GM19468 (cell line): ENCODE data around the gene GRB7.
A peak's percentile ranks its signal among the peaks of the same experiment; 100 is the strongest.

Source experiments
- ATAC-seq: cut with Tn5 transposase; IDR thresholded peaks from one replicate; pipeline ENCODE4 v1.9.1; 2021; ENCODE audit warnings: mild to moderate bottlenecking, moderate library complexity, moderate number of reproducible peaks; ENCODE audit not compliant: unreplicated experiment; ENCODE audit errors: extremely low read depth

Gene GRB7

GRCh38 chr17:39729280-39729851, 8.4 kb upstream of the GRB7 start:
- no peak for ATAC-seq

GRCh38 chr17:39730095-39730921, 7.4 kb upstream of the GRB7 start, which contains the start of gene MIEN1:
MIEN1 (minus strand) TSS chr17:39730532; CDS start chr17:39730495, 37 bp downstream.
- ATAC-seq: peak; percentile 85

DNA sequence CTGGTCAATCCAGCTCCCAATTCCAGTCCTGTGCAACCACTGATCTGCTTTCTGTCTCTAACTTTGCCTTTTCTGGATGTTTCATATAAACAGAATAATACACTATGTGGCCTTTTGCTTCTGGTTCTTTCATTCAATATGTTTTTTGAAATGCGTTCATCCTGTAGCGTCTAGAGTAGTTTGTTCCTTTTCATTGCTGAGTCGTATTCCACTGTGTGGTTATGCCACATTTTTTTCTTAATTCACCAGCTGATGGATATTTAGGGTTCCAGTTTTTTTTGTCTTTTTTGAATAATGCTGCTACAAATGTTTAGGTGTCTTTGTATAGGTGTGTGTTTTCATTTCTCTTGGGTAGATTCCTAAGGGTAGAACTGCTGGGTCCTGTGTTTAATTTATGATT, 5.2 kb upstream of the GRB7 start:
- no peak for ATAC-seq

DNA sequence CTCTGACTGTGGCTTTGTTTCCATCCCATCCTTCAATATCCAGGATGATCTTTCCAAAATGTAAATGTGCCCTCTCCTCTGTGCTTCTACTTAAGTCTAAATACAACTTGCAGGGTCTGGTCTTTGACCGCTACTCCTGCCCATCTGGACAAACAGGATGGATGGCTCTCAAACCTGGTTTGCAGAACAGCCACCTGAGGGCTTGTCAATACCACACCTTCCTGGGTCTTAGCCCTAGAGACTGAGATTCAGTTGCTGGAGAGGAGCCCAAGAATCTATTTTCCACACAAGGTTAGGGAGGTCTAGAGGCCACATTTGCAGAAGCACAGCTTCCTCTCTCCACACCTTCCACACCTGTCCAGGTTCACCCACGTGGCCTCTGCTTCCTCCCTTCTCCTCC, 1.9 kb upstream of the GRB7 start:
- ATAC-seq: no peak

DNA sequence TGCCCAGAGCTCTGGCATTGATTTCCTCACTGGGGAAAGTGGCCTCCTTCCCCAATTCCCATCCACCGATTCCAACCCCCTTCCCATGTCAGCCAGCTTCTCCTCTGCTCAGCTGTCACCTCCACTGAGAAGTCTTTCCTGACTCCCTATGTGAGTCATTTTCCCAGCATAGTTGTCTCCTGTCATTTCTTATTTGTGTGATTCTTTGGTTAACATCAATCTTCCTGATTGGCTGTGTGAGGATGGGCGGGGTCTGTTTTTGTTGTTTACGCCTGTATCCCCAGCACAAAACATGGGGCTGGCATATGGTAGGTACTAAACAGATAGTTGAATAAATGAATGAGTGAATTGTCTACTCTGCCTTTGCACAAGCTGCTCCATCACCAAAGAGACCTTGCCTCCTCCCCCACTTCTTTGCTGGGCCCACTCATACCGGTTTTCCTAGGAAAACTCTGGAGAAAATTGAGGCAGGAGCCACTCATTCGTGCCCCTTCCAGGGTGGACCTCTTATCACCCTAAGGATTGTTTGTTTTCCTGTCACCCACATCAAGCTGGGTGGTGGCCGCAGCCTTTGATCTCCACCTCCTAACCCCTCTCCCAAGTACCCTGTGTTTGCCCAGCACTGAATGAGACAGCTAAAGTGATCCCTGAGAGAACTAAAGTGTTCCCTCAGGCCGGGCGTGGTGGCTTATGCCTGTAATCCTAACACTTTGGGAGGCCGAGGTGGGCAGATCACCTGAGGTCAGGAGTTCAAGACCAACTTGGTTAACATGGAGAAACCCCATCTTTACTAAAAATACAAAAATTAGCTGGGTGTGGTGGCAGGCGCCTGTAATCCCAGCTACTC, 1.2 kb upstream of the GRB7 start:
- ATAC-seq: no peak

DNA sequence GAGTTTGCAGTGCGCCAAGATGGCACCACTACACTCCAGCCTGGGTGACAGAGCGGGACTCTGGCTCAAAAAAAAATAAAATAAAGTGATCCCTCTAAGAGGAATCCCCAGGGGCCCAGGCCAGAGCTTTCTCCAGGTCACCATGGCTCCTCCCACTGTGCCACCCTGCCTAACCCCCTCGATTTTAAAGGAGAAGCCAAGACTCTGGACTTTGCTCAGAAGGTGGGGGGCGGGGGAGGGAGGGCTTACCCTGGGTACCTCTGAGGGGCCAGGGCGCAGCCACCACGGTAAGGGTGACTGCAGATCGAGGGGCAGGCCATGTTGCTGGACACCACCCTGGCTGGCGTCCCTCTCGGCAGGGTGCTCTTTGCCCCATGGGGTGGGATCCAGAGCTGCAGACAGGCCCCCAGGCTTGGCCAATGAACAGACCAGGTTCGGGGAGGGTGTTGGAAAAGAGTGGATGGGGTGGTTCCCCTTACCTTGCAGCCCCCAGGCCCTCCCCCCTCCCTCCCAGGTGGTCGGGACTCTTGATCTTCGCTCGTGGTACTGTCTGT, 455 bp upstream of the GRB7 start:
- no peak for ATAC-seq

GRCh38 chr17:39738568-39738901, 797 bp downstream of the GRB7 start:
- ATAC-seq: no peak

DNA sequence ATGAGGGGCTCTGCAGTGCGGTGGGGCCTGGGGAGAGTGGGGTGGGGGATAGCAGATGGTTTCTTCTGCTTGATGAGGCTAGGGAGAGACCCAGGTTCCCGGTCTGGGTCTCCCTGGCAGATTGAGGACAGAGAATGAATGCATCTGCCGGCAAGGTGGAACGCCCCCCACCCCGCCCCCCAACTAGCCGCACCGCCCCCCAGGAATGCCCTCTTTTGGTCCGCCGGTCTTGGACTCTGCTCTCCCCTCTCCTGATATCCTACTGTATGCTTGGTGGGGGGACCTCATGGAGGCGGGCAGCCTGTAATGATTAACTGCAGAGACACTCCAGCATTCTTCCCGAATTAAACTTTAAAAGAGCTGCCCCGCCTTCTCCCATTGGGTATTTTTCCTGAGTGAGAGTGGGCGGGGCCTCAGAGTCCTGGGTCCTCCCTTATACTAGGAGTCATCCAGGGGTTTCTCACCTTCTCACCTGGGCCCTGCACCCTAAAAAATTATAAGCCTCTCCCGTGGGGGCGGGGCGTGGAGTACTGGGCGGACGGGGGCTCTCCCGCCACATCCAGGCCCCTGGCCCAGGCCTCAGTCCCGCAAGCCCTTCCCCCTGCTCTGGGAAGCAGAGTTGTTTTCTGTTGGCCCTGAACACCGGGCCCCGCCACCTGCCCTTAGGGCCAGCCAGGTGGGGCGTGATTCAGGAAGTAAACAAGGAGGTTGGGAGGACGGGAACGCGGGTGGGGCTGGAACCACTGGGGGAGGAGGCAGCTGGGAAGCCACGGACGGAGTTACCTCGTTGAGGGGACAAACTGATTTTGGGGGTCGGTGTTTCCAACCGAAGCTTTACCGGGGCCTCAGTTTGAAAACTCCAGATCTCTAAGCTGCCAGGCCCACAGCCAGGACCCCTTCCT, 1.5 kb downstream of the GRB7 start:
- no peak for ATAC-seq

DNA sequence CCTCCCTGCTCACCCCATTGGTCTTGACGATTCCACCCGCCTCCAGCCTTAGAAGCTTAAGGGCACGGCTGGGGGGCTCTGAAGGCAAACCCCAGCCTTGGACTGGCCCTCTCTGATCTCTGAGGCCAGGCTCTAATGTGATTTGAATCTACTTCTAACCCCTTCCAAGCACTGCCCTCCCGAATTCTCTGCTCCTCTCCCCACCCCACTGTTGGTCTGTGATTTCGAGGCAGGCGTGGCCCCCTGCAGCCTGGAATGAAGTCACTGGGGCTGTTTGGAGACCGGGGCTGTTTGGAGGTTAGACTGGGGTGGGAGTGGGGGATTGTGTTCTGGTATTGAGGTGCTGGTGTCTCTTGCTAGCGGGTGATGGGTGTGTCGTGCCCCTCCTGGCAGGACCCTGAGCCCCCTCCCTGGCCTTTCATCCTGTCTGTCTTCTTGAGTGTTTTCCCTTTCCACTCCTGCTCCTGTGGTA, 2.2 kb downstream of the GRB7 start:
- ATAC-seq: no peak

- no peak for ATAC-seq
Observed at GRCh38 chr17:39740357-39741111, 2.8 kb downstream of the GRB7 start.

- ATAC-seq: no peak
Observed at GRCh38 chr17:39742126-39742855, 4.6 kb downstream of the GRB7 start.

DNA sequence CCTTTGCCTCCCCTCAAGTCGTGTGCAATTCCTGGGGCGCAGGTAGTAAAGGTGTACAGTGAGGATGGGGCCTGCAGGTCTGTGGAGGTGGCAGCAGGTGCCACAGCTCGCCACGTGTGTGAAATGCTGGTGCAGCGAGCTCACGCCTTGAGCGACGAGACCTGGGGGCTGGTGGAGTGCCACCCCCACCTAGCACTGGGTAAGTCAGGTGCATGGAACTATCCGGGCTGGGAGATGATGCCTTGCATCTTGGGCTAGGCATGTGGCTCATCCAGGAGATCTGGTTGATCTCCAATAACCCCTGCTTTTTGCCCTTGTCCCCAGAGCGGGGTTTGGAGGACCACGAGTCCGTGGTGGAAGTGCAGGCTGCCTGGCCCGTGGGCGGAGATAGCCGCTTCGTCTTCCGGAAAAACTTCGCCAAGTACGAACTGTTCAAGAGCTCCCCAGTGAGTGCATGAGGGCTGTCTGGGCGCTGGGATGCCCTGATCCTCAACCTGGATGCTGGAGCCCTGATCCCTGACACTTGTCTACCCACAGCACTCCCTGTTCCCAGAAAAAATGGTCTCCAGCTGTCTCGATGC, 5.2 kb downstream of the GRB7 start:
- ATAC-seq: no peak

DNA sequence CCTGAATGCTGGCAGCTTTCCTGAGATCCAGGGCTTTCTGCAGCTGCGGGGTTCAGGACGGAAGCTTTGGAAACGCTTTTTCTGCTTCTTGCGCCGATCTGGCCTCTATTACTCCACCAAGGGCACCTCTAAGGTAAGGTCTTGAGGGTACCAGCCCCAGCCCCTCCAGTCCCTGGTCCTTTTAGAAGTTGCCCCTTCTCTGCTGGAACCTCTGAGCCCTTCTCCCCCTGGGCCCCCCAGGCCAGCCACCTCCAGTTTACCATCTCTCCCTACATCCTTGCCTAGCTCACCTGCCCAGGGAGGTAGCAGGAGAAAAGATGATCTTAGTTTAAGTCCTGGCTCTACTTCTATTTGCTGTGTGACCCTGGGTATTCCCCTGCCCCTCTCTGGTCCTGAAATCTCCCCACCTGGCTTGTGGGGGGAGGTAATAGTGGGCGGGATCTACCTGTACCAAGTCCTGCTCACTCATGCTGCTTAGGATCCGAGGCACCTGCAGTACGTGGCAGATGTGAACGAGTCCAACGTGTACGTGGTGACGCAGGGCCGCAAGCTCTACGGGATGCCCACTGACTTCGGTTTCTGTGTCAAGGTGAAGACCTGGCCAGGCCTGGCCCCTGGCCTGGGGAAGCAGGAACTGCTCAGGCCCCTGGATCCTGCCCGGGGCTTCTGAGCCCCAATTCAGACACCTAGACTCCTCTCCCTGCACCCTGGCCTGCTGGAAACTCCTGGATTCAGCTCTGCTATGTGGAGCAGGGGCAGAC, 6.5 kb downstream of the GRB7 start:
- no peak for ATAC-seq

DNA sequence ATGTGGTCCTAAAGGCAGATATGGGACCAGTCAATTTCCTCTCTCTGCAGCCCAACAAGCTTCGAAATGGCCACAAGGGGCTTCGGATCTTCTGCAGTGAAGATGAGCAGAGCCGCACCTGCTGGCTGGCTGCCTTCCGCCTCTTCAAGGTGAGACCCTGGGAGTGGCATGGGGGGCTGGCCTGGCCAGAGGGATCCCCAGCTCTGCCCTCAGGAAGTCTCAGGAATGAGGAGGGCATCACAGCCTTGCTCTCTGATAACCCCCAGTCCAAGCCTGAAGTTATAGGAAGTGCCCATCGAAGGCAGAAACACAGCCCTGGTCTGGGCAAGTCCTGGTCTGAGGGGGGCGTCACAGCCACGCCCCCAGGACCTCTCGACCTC, 7.1 kb downstream of the GRB7 start:
- no peak for ATAC-seq

GRCh38 chr17:39745335-39746144, 7.8 kb downstream of the GRB7 start:
- no peak for ATAC-seq

DNA sequence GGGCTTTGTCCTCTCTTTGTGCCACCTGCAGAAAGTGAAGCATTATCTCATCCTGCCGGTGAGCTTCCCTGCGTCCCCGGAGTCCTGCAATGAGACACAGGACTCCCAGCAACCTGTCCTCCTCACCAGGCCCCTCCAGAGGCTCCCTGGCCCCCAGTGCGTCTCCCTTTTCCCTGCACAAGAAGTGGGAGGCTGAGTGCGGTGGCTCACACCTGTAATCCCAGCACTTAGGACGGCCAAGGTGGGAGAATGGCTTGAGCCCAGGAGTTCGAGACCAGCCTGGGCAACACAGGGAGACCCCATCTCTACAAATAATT, 8.4 kb downstream of the GRB7 start:
- ATAC-seq: no peak

DNA sequence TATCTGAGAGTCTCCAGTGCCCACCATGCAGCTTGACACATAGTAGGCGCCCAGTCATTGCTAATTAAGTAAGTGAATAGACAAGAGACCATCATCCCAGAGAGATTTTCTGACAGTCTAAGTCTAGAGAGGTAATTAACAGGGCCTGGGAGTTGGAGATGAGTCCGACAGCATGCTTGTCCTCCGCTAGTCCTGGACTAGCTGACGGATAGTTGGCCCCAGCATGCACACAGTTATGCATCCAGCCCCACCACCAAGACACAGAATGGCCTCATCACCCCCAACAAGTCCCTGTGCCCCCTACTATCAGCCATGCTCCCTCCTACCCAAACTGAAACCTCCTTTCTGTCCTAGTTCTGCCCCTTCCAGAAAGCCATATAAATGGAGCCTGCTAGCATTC, 10.0 kb downstream of the GRB7 start:
- no peak for ATAC-seq
